K562 (cell line): ENCODE data around the gene GPC3. TPM values are rescaled to one million over a fixed set of nuclear protein-coding genes. Genes with fewer than 3 reads are reported as not detected.

Experiments used
- ATAC-seq: fragments of 200-7000 bp; cut with Tn5 transposase; 3 replicates; pipeline ENCODE4 v1.9.1; 2020; ENCODE audit warnings: moderate library complexity
- BruUV-seq: library from RNA; stranded (reverse); fragments of 400-500 nt; replicated peaks from 2 replicates; lab custom pipeline; 2021; lab: Mats Ljungman, UMichigan
- CTCF ChIA-PET: fragments of 300-600 bp; formaldehyde crosslinking; extraction: SDS; loops from one replicate; lab custom pipeline; 2021; ENCODE audit warnings: low intra/inter-chr PET ratio; lab: Yijun Ruan, JAX
- POLR2A ChIA-PET: fragments of 300-600, 350-650 bp; sonication (Branson Sonifier 250); formaldehyde crosslinking; extraction: SDS; loops from one replicate; lab custom pipeline; 2021; ENCODE audit warnings: antibody characterized with exemption, inconsistent platforms; lab: Yijun Ruan, JAX
- DNase-seq, 4 experiments: peaks; one replicate each; pipeline versions ENCODE4 v3.0.0 to v3.0.0-alpha.2; 2011 to 2018; ENCODE audit warnings: low spot score in 3 of 4, mixed read lengths in 3 of 4; ENCODE audit errors: extremely low read depth in 1 of 4
- FAIRE-seq: peaks from 2 replicates; lab custom pipeline; 2011; peaks lifted over from hg19 to GRCh38; lab: Jason Lieb, UNC
- H2AFZ ChIP-seq: 2 replicates; pipeline ENCODE4 v1.6.0; 2011; ENCODE audit warnings: low read depth, low read length, control low read depth, inconsistent platforms
- H3K27ac ChIP-seq: fragments of 200-600 bp; 3 replicates; pipeline ENCODE4 v1.8.0; 2011; ENCODE audit warnings: low read depth, mild to moderate bottlenecking, control low read depth, inconsistent platforms, low read length, moderate library complexity, mixed read lengths; ENCODE audit errors: extremely low read depth
- H3K27me3 ChIP-seq, 2 experiments: fragments of 300-600 bp in 1 of 2; 2 replicates in 1 of 2; 3 replicates in 1 of 2; pipeline versions ENCODE4 v1.6.0 to v1.8.0; 2011; ENCODE audit warnings: inconsistent platforms in 2 of 2, low read length in 2 of 2, mild to moderate bottlenecking in 1 of 2, mixed read lengths in 1 of 2, moderate library complexity in 1 of 2; ENCODE audit not compliant: control insufficient read depth in 2 of 2, insufficient read depth in 2 of 2
- H3K36me3 ChIP-seq: fragments of 300-600 bp; 3 replicates; pipeline ENCODE4 v1.8.0; 2011; ENCODE audit warnings: mild to moderate bottlenecking, low read length, inconsistent platforms; ENCODE audit not compliant: control insufficient read depth, insufficient read depth
- H3K4me1 ChIP-seq, 2 experiments: fragments of 200-600 bp in 1 of 2; replicated peaks in 1 of 2; 2 replicates in 1 of 2; 3 replicates in 1 of 2; pipeline versions ENCODE4 v1.5.1 to v1.8.0; 2011; ENCODE audit warnings: inconsistent platforms in 2 of 2, low read length in 2 of 2, mild to moderate bottlenecking in 1 of 2, mixed read lengths in 1 of 2, moderate library complexity in 1 of 2; ENCODE audit not compliant: control insufficient read depth in 2 of 2, insufficient read depth in 2 of 2
- H3K4me2 ChIP-seq: 2 replicates; pipeline ENCODE4 v1.6.1; 2011; ENCODE audit warnings: low read length, control low read depth, inconsistent platforms, mixed read lengths; ENCODE audit not compliant: insufficient read depth
- H3K4me3 ChIP-seq: fragments of 200-600 bp; sonication (generic), shearing (Covaris generic); 2 replicates; pipeline ENCODE4 v1.5.1; 2016; ENCODE audit warnings: control low read depth, inconsistent platforms
- H3K79me2 ChIP-seq: fragments of 200-600 bp; 3 replicates; pipeline ENCODE4 v1.8.0; 2011; ENCODE audit warnings: low read length, inconsistent platforms; ENCODE audit not compliant: control insufficient read depth, insufficient read depth
- H3K9ac ChIP-seq, 2 experiments: 2 replicates each; pipeline versions ENCODE4 v1.6.0 to v1.6.1; 2011; ENCODE audit warnings: low read depth in 2 of 2, low read length in 2 of 2, control low read depth in 1 of 2, inconsistent platforms in 1 of 2, mild to moderate bottlenecking in 1 of 2, mixed read lengths in 1 of 2; ENCODE audit not compliant: insufficient read depth in 1 of 2
- H3K9me1 ChIP-seq: one replicate; pipeline ENCODE4 v1.6.0; 2011; ENCODE audit warnings: inconsistent platforms, mild to moderate bottlenecking, low read length, moderate library complexity; ENCODE audit not compliant: control insufficient read depth, insufficient read depth
- H3K9me3 ChIP-seq: replicated peaks from 2 replicates; pipeline ENCODE4 v1.5.1; 2011; ENCODE audit warnings: low read depth, low read length, inconsistent platforms; ENCODE audit not compliant: control insufficient read depth, insufficient read depth
- H4K20me1 ChIP-seq: replicated peaks from 2 replicates; pipeline ENCODE4 v1.6.1; 2011; ENCODE audit warnings: low read length, inconsistent platforms, mixed read lengths; ENCODE audit not compliant: control insufficient read depth, insufficient read depth
- RAD21 ChIP-seq, 2 experiments: fragments of 250-450 bp in 1 of 2; fragments of 450-650 bp in 1 of 2; sonication (Bioruptor Pico) in 1 of 2; formaldehyde crosslinking in 1 of 2; IDR thresholded peaks in 1 of 2; conservative IDR thresholded peaks in 1 of 2; 2 replicates each; pipeline versions ENCODE4 v1.4.0 to v1.8.0; 2020 to 2022; ENCODE audit warnings: mild to moderate bottlenecking in 2 of 2, moderate library complexity in 1 of 2
- WGBS: fragments of 100-300 bp; shearing (Covaris generic); methylation state at CpG from one replicate; pipeline ENCODE4 v1.1.6; 2016; ENCODE audit warnings: low coverage, mixed read lengths; ENCODE audit not compliant: insufficient coverage; ENCODE audit errors: missing lambda C conversion rate; 5-methylcytosine and 5-hydroxymethylcytosine counted together
- in situ Hi-C: fragments of 300-500 bp; cut with MboI; formaldehyde crosslinking; loops from 4 replicates; pipeline ENCODE4 v1.15.0; 2018; ENCODE audit warnings: inconsistent platforms, mixed read lengths
- intact Hi-C: fragments of 100-400 bp; cut with micrococcal nuclease; formaldehyde crosslinking; loops from 2 replicates; pipeline ENCODE4 v1.14.2; 2022
- polyA plus RNA-seq, 8 experiments: library from polyadenylated mRNA; depleted of rRNA in 4 of 8; stranded (reverse) in 5 of 8; unstranded in 3 of 8; fragments of >200 nt; fragmentation: Nextera tagmentation in 2 of 8; fragmentation: Illumina TruSeq in 1 of 8; extraction: Ambion mirVana in 2 of 8; extraction: Trizol in 1 of 8; gene quantifications; 2 replicates each; pipeline versions ENCODE4 v1.2.1 to v1.2.3, GENCODE V29; 2011 to 2014; ENCODE audit warnings: inconsistent platforms in 1 of 8, missing spikeins in 1 of 8
- total RNA-seq, 7 experiments: library from RNA; depleted of rRNA in 6 of 7; stranded (reverse); fragments of >200 nt in 6 of 7; fragmentation: Illumina TruSeq in 2 of 7; extraction: Trizol in 2 of 7; gene quantifications; 2 replicates each; pipeline versions ENCODE4 v1.2.1 to v1.2.3, GENCODE V29; 2011 to 2021; ENCODE audit warnings: low replicate concordance in 1 of 7
- TF ChIP-seq, protein P1 (sequence below): IDR thresholded peaks from 3 replicates; pipeline ENCODE4 v1.6.1; 2011; ENCODE audit warnings: borderline replicate concordance, mild to moderate bottlenecking; ENCODE audit not compliant: insufficient read length, insufficient read depth
- TF ChIP-seq, protein P2 (sequence below), 3 experiments: IDR thresholded peaks in 2 of 3; conservative IDR thresholded peaks in 1 of 3; 2 replicates each; pipeline ENCODE4 v1.5.1; 2011 to 2012; ENCODE audit warnings: low read length in 3 of 3, mild to moderate bottlenecking in 3 of 3, control low read depth in 2 of 3, improper control_type of control experiment in 1 of 3, inconsistent platforms in 1 of 3, low read depth in 1 of 3, mixed read lengths in 1 of 3, moderate library complexity in 1 of 3; ENCODE audit not compliant: insufficient read depth in 2 of 3

Gene GPC3
- total and polyA plus RNA-seq, 9 of the 15 experiments (the other 6 are each of a cell fraction or from before 2014, with no cell fraction given) = 0.42 TPM; not detected in 8

DNA sequence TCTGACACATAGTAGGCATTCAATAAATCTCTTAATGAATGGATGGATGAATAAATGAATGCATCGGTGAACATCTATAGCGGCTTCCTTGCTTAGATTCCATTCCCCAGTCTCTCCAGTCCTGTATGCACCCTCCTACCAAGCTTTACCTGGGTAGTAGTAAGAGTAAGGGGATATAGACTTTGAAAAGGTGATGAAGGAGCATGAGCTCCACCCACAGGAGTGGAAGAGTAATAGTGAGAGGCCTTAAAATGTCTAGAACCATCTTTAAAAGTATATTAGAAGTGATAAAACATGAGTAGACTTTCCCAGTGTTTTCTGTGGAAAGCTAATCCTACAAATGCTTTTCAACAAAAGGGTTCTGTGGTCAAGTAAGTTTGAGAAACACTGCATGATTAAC is 35.5 kb upstream of the GPC3 start:
- H3K9me3 ChIP-seq = no peaks in the 10 kb centered on the region
- in situ Hi-C loops (no loop called here), intact Hi-C loops (no loop called here)
- H3K36me3 ChIP-seq = no peaks in the 10 kb centered on the region
- no peaks in the 10 kb centered on the region for H3K79me2 ChIP-seq
- ChIA-PET CTCF (no interaction called here), POLR2A (no interaction called here)
- BruUV-seq = no TSS peak
- FAIRE-seq (no peak), DNase-seq (peak in 1 of 4 experiments; percentile 5), ATAC-seq (no peak)
- no peaks in the 10 kb centered on the region for H3K27me3 ChIP-seq
- H2AFZ ChIP-seq = no peak overlapping the region
- H3K27ac ChIP-seq = no peak overlapping the region
- WGBS = 0% methylated on average over 2 of the region's 2 CpGs
- H3K4me3 ChIP-seq = no peak overlapping the region
- H3K4me1 ChIP-seq = no peaks in the 10 kb centered on the region
- peak in 1 of 2 experiments; percentile 20; a peak in 2 of 4 replicates for TF ChIP-seq RAD21 (CRISPR knock-in tag; conservative IDR thresholded peaks at IDR 0.05 in 1 of 2, IDR thresholded peaks at IDR 0.05 in 1 of 2)
- TF ChIP-seq, protein P1, sequence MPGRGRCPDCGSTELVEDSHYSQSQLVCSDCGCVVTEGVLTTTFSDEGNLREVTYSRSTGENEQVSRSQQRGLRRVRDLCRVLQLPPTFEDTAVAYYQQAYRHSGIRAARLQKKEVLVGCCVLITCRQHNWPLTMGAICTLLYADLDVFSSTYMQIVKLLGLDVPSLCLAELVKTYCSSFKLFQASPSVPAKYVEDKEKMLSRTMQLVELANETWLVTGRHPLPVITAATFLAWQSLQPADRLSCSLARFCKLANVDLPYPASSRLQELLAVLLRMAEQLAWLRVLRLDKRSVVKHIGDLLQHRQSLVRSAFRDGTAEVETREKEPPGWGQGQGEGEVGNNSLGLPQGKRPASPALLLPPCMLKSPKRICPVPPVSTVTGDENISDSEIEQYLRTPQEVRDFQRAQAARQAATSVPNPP = no peak
- TF ChIP-seq, protein P2, sequence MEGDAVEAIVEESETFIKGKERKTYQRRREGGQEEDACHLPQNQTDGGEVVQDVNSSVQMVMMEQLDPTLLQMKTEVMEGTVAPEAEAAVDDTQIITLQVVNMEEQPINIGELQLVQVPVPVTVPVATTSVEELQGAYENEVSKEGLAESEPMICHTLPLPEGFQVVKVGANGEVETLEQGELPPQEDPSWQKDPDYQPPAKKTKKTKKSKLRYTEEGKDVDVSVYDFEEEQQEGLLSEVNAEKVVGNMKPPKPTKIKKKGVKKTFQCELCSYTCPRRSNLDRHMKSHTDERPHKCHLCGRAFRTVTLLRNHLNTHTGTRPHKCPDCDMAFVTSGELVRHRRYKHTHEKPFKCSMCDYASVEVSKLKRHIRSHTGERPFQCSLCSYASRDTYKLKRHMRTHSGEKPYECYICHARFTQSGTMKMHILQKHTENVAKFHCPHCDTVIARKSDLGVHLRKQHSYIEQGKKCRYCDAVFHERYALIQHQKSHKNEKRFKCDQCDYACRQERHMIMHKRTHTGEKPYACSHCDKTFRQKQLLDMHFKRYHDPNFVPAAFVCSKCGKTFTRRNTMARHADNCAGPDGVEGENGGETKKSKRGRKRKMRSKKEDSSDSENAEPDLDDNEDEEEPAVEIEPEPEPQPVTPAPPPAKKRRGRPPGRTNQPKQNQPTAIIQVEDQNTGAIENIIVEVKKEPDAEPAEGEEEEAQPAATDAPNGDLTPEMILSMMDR (IDR thresholded peaks at IDR 0.05 in 2 of 3, conservative IDR thresholded peaks at IDR 0.05 in 1 of 3; ENCODE audit: insufficient read depth in 2 of 3, low read depth in 1 of 3, low read length in 3 of 3) = peak in 1 of 3 experiments; percentile 13; a peak in 1 of 6 replicates
- no peak overlapping the region for H3K4me2 ChIP-seq
- H3K9me1 ChIP-seq = no peaks in the 10 kb centered on the region
- H3K9ac ChIP-seq = no peak overlapping the region
- H4K20me1 ChIP-seq = no peaks in the 10 kb centered on the region; the same call in 1 of the 2 replicates
